NCI-H1092 (cell line): Measurements from ENCODE around the gene CGRRF1.

Experiments
- DNase-seq: peaks from one replicate; lab custom pipeline; 2025; lab: John Stamatoyannopoulos, UW

Gene CGRRF1

GRCh38 chr14:54489731-54490444, 19.8 kb upstream of the CGRRF1 start:
- DNase-seq: no peak

DNA sequence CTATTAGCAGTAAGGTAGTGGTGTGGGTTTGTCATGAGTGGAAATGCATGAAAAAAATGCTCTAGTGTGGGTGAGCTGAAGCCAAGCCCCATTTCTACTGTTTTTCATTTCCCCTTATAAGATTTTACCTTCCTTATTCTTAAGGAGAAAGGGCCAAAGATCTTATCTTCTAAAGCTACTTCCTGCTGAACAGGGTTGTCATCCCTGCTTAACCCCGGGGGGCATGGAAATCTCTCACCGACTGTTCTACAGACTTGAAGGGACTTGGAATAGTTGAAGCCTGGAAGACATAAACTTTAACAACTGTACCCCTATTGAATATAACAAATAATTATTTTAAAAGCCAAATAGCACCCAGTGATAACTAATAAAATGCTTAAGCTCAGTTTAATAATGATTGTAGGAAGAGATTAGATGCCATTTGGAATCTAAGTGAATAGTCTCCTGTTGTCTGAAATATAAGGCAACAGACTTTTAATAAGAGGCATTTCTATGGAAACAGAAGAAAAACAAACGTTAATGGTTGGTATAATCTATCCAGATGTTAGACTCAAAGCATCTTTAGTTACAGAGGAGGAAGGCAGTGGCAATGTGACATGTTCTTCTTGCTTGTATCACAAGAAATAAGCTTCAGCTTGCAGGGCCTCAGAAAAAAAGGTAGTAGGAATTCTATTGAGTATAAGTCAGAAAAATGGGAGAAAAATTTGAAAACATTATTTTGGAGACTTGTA, 19.1 kb upstream of the CGRRF1 start:
- DNase-seq: no peak

DNA sequence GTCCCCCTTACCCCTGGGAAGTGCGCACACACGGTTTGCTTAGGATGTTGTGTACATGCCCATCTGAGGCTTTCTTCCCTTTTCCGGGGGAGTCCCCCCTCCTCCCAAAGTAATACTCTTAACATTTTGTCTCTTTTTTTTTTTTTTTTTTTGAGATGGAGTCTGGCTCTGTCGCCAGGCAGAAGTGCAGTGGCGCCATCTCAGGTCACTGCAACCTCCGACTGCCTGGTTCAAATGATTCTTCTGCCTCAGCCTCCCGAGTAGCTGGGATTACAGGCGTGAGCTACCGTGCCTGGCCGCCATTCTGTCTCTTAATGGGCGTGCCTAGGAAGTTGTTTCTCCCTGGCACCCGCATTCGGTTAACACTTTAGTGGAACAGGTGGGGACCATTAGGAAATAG, 16.4 kb upstream of the CGRRF1 start:
- DNase-seq: no peak

DNA sequence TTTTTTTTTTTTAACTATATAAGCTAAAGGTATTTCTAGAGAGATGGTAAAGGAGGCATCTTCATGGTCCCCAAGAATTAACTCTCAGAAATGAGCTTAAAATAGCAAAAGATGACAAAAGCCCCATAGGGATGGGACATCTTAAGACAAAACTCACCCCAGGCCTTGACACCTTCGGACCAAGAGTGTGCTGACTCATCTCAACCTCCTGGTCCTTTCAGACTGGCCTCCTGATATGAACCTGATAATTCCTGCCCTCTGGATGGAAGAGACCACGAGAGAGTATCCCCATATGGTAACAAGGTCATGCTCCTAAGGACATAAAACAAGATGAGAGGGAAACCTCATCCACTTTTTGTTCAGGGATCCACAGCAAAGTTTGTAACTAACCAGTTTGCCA, 12.5 kb upstream of the CGRRF1 start:
- DNase-seq: no peak

DNA sequence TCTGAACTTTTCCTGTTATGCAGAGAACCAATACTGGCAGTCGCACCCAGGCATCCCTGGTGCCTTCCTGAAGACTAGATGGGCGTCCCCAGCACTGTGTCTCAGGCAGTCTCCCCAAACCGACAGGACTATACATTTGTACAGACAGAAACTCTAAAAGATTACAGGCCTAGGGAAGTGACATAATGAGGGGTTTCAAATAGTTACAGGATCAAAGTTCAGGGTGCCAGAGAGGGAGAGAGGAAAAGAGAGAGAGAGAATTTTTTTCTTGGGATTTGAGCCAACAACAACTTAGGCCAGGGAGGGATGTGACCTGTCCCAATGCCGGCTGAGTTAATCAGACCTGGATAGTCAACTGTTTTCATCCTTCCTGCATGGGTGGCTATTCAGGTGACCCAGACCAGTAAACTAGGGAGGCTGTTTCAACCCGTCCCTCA, 11.6 kb upstream of the CGRRF1 start:
- no peak for DNase-seq

- DNase-seq: no peak
Observed at GRCh38 chr14:54498579-54498978, 11.1 kb upstream of the CGRRF1 start.

DNA sequence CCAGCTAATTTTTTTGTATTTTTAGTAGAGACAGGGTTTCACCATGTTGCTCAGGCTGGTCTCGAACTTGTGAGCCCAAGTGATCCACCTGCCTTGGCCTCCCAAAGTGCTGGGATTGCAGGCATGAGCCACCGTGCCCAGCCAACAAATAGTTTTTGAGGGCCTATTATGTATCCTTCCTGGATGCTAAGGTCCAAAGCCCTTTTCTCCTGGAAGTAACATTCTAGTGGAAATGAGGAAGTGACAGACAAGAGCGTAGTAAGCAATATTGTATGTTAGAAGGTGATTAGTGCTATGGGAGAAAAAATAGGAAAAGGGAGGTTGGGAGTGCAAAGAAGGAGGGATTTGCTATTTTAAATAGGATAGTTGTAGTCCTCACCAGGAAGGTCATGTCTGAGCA, 9.0 kb upstream of the CGRRF1 start:
- DNase-seq: no peak

GRCh38 chr14:54501480-54501879, 8.2 kb upstream of the CGRRF1 start:
- no peak for DNase-seq

DNA sequence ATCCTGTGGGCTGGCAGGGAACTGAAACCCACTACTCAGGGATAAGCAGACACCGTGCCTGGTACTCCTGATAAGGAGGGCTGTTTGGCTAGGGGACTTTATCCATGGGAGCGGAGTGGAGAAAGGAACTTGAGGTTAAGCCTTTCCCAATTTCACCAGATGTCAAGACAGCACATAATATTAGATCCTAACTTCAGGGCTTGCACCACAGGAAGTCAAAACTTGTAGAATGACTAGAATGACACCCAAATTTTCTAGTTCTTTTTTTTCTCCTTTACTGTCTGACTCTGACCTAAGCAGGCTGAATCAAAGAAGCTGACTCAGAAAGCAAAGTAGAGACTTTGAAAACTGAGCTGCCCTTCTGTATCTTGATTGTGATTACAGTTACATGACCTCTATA, 7.1 kb upstream of the CGRRF1 start:
- DNase-seq: no peak

GRCh38 chr14:54503486-54503885, 6.2 kb upstream of the CGRRF1 start:
- no peak for DNase-seq

GRCh38 chr14:54512393-54512792, 2.7 kb downstream of the CGRRF1 start:
- no peak for DNase-seq

DNA sequence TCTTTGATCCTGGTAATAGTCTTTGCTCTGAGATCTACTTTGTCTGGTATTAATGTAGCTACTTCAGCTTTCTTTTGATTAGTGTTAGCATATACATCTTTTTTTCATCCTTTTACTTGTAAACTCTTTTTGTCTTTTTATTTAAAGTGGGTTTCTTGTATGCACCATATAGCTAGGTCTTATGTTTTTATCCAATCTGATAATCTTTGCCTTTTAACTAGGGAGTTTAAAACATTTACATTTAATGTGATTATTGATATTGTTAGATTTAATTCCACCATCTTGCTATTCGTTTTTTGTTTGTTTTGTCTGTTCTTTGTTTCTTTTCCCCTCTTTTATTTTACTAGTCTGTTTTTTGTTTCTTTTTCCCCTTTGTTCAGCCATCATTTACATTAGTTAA, 6.0 kb downstream of the CGRRF1 start:
- DNase-seq: no peak

DNA sequence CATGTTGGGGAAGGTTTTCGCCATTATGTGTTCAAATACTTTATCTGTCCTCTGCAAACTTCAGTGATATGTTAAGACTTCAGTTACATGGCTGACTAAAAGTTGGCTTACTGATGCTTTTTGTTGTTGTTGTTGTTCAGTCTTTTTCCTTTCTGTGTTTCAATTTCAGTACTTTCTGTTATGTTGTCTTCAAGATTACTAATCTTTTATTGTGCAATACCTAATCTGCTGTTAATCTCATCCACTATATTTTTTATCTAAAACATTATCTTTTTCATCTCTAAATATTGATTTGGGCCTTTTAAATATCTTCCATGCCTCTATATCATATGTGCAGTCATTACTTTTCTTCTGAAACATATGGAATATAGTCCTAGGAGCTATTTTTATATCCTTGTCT, 7.0 kb downstream of the CGRRF1 start:
- no peak for DNase-seq

GRCh38 chr14:54524410-54524809, 14.7 kb downstream of the CGRRF1 start:
- DNase-seq: no peak

GRCh38 chr14:54528973-54529372, 19.3 kb downstream of the CGRRF1 start:
- no peak for DNase-seq

DNA sequence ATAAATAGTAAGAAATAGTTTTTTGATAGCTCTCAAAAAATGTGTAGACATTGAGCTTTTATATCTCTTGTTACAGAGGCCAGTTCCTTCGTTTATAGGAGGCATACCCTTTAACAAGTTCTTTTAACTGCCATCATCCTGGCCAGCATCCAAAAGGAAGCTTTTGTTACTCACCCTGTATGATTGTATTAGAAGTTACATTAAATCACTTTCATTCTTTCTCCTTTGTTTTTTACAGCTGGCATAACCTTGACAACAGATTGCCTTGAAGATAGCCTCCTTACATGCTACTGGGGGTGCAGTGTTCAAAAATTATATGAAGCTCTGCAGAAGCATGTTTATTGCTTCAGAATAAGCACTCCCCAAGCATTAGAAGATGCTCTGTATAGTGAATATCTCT, 20.1 kb downstream of the CGRRF1 start:
- DNase-seq: no peak

GRCh38 chr14:54532111-54533012, 22.7 kb downstream of the CGRRF1 start:
- no peak for DNase-seq

DNA sequence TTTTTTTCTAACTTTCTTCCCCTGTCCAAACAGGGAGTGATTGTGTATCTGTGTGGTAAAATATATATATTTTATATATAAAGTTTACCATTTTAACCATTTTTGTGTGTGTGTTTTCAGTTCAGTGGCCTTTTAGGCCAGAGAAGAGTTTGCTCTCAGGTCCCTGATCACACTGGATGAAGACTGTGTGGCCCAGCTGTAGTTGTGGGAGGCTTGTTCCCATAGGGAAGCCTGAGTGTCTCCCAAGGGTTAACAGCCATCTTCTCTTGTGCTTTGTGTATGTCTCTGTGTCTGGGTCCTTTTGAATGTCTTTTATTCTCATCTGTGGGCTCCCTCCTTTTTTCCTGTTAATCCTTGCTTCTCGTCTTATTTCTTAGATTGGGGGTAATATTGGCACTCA, 23.4 kb downstream of the CGRRF1 start:
- DNase-seq: no peak

DNA sequence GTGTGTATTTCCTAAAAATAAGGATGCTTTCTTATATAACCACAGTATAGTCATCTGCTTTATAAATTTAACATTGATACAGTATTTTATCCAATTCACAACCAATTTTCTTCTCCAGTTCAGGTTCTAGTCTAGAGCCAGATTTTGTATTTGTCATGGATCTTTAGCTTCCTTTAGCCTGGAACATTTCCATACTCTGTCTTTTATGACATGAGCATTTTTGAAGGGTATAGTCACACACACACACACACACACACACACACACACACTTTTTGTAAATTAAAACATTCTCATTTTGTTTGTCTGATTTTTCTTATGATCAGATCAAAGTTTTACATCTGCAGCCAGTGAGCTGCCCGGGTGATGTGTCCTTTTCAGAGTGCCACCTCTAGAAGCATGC, 25.4 kb downstream of the CGRRF1 start:
- DNase-seq: no peak

GRCh38 chr14:54535646-54536045, 25.9 kb downstream of the CGRRF1 start:
- DNase-seq: no peak

GRCh38 chr14:54537651-54538050, 27.9 kb downstream of the CGRRF1 start:
- DNase-seq: no peak

GRCh38 chr14:54538055-54538454, 28.3 kb downstream of the CGRRF1 start:
- DNase-seq: no peak

GRCh38 chr14:54547583-54547982, 37.9 kb downstream of the CGRRF1 start:
- no peak for DNase-seq
